ENCODE results near the gene MORN5.

Gene MORN5

DNA sequence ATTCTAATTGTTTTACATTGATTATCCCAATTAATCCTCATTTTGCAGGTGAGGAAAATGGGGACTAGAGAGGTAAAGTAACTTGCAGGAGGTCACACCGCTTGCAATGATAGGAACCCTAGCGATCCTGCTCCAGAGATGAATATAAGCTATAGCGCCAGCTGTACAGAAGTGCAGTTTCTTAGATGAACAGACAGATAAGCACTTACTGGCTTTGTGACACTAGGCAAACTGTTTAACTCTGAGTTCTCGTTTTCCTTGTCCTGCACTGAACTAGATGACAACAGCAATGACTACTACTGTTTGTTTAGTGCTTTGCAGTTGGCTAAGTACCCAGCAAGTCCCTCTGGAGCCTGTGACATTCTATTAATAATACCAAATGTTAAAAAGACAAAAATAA is 57.9 kb downstream of the MORN5 start:
- DNase-seq: peak; percentile 52

DNA sequence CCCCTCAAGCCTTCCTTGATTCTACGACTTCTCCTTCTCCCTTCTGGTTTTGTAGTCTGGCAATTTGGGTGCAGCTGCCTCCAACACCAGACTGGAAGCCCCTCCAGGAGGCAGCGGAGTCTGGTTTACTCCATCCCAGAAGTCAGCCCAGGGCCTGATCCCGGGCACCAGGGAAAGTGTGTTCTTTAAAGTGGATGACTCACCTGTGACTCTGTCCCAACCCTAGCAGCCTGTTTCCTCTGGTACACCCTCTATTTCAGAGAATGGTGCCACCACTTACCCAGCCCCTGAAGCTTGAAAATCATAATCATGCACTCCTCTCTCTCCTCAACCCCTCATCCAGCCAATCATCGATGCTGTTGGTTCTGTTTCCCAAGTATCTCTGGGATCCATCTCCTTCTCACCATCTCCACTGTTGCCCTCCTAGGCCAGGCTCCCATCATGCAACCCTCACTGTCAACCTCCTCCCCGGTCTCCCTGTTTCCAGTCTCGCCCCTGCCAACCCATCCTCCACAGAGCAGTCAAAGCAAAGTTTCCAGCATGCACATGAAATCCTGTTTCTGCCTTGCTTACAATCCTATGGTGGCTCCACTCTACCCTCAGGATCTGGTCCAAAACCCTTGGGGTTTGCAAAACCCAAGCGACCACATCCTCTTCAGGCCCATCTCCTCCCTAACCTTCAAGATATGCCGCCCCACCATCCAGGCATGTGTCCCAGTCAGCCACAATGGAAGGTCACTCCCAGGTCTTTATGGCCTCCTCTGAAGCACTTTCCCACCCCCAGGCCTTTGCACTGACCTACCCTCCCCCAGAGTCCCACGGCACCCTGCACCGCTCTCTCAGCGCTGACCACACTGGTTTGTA is 58.6 kb downstream of the MORN5 start:
- no peak for DNase-seq

DNA sequence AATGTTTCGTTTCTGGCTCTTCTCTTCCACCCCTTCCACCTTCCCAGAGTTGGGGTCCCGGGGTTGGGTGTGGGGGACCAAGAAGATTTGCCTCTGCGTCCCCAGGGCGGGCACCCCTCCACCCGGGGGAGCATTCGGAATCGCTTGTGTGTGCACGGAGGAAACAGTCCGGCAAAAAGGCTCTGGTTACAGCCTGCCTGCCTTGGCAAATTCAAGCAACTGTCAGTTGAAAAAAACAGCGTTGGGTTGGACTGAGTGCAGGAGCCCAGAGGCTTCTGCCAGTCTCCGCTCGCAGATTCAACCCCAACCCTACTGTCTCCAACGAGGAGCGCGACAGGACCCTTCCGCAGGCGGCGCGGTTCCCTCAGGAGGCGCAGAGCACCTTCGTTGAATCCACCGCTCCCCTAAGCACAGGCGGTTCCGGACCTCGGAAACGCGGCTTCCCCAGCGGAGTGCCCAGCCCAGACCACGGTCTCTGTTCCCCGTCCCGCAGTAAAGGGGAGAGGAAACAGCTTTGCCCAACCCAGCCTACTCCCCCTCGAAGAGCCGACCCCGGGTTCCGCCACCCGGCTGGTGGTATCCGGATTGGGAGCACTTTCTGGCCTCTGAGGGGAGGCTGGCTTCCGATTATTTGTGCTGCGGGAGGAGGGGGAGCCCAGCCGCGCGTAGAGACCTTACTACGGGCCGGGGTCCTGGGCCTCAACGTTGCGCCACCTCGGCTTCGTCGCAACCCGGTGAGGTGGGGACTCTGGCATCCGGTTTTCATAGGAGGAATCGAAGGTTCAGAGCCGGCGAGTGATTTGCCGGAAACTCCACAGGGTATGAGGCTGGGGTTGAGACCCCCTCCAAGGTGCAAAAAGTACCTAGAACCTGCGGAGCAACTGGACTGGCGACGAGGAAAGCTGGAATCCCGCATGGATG is 59.5 kb downstream of the MORN5 start:
- DNase-seq: peak; percentile 61

DNA sequence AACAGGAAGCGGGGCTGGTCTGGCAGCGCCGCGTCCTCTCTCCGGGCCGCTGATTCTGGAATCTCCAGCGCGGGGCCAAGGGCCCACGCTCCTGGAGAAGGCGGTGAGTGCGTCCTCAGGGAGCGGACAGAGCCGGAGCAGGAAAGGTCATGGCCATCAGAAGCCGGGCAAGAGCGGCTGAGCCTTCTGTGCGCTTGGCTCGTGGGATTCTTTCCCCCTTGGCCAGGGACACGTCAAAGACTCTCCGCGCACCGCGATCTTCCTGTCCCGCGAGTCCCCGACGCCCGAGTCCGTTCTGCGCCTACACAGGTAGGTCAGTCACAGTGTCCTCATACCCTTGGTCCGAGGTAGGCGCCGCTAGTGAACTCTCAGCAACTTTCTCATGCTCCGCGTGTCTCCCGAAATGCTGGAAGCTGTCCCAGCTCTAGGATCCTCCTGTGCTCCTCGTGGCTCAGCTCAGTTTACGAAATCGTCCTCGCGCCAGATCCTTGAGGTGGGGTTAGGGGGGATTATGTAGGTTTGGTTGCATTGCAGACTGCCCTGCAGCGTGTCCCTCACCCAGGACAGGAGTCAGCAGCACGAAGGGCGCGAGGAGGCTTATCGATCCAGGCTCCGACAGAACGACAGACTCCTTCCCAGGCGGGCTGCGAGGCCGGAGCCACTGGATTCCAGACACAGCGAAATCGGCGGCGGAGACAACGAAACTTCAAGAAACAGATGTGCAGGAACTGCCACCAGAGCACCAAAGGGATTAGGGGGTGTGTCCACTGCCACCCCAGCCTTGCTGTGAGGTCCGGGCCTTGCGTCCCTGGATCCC is 60.4 kb downstream of the MORN5 start:
- peak; percentile 86 for DNase-seq

DNA sequence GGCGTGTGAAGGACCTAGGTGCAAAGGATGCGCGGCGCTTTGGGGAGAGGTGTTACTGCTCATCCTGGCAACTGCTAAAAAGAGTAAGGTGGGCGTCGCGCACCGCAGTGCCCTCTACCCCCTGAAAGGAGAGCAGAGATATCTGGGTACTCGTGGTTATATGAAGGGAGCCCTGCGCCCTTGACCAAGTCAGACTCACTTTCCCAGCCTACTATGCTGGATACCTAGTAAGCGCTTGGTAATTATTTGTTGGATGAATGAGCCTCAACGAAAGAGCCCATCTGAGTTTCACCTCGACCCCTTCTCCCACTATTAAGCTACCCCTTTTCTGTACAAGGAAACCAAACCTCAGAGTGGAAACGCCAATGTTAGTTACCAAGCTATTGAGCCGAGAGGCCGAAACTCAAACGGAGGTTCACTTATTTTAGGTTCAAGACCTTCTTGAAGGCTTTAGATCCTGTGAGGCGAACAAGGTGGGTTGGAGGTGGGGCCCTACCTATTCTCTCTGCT is 61.0 kb downstream of the MORN5 start:
- peak; percentile 73 for DNase-seq

DNA sequence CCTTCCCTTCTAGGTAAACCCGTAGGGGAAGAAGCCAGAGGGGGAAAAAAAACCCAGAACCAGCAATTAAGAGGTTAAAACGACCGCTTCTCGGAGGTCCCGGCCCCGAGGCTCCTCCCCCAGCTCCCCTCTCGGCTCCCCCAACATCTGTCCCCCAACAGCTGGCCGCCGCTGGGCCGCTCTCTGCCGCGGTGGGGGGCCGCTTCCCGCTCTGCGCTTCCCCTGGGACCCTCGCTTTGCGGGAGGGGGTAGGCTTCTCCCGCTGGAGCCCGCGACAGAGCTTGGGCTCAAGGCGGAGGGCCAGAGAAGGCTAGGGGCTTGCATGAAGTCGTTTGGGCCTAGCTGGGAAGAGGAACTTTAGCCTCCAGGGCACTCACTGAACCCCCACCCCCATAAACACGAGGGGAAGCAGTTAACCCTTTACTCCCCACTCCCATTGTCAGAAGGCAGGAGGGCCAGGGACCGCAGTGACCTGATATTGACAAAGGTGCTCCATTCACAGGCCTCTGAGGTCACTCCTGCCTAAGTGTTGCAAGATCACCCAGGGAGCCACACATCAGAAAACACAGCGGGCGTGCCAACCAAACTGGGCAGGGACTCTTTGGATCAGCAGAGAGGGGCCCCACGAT is 61.6 kb downstream of the MORN5 start:
- DNase-seq: no peak

DNA sequence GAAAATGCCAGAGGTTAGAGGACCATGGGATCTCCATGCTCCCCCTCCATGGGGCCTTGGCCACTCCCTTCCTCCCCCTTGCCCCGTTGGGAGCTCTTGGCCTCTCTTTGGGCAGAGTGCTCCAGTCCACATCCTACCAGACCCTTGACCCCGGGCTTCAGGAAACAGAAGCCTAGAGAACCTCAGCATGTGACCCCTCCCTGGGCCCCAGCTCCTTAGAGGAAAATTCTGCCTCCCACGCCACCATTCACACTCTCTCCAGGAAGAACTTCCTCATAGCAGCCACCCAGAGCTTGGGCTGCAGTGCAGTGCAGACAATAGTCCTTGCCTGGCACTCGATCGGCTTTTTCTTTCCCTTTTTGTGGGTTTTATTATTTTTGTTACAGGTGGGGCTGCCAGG is 63.1 kb downstream of the MORN5 start:
- no peak for DNase-seq

DNA sequence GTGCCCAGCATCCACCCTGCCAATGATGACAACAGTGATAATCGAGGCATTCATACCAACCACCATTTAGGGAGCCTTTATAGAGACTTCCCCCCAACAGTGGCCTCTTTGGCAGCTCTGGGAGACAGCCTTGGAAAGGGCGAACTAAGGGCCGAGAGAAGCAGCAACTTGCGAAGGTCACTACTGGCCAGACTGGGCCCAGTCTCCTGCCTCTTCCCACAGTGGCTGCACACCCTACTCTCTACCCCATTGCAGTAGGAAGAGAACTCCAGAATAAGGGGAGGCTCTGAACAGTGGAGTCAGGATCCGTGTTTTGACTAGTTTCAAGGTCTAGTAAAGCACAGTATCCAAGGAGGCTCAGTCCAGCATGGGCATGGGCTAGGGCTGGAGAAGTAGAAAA is 63.7 kb downstream of the MORN5 start:
- DNase-seq: no peak

DNA sequence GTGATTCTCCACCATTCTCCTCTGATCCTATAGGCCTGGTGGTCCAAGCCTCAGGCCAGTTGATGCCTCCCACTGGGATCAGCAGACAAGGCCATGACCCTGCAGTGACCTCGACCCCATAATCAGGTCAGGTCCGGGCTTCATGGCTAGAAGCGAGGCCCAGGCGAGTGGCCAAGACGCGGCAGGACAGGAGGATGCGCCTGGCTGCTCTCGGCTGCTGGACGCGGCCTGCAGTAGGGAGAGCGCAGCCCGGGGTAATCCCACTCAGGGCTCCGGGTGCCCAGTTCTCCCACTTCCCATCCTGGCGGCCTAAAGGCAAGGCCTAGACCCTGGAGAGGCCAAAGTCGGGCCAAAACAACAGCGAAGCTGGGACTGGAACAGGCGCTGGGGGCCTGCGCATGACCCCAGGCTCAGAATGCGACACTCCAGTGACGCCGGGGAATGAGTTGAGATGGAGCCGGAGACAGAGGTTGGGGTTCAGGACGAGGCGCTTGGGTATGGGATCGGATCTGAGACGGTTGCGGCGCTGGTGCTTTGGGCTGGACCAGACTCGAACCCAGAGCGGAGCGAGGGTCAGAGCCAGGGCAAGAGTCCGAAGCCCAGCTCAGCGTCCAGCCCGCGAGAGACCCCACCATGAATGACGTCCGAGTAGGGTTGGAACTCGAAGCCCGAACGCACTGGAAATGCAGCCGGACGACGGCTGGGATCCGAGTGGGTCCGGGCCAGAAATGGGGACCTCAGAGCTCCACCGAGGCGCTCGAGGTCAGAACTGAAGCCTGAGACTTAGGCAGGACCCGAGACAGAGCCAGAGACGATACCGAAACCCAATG is 65.8 kb downstream of the MORN5 start:
- peak; percentile 45 for DNase-seq

DNA sequence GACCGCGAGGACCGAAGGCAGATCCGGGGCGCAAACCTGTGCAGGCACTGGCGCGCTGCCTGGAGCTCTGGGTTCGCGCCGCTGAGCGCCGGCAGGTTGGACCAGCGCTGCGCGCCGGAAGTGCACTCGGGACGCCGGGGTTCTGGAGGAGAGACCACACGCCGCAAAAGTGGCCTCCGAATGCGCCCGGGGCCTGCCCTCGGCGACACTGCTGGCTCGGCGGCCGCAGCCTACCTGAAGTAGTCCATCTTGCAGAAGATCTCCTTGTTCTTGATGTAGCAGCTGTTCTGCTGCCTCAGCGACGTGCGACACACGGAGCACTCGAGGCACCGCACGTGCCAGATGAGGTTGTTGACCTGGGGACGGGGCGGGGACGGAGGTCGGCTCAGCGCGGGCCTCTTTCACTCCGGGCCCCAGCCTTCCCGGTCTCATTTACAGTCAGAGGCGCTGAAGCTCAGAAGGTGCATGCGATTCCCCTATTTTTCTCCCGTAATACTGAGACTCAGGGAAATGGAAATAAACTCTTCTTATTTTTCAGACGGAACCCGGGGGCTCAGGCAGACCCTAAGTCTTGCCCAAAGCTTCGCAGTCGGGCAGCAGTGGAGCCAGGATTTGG is 66.5 kb downstream of the MORN5 start:
- DNase-seq: peak; percentile 60

DNA sequence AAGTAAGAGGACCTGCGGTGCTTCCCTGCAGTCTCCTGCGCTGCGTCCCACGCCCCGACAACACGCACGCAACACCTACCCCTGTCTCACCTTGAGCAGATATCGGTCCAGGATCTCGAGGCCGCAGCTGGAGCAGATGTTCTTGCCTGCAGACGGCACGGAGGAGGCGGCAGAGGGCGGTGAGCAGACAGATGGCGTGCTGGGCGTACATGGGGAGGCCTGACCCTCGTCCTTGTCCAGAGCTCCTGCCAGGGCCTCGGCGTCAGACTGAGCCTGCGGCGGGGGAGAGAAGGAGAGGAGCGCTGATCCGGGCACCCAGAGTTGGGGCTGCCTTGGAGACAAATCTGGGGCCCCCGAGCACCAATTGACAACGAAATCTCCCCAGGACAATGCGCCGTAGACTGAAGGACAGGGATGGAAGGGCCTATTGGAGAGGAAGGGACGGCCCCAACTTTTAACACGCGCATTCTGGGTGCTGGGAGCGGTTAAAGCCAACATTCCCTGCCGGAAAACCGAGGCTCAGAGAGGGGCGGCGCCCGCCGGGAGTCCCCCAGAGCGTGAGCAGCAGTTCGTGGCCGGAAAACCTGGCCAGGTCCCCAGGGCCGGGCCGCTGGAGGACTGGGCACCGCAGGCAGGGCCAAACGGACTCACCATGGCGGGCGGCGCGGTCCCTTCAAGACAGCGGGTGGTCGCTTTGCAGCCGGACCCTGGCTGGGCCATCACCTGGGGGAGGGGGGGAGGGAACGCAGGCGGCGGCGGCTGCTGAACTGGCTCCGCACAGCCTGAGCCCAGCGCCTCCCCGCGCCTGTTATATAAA is 67.3 kb downstream of the MORN5 start:
- peak; percentile 61 for DNase-seq

DNA sequence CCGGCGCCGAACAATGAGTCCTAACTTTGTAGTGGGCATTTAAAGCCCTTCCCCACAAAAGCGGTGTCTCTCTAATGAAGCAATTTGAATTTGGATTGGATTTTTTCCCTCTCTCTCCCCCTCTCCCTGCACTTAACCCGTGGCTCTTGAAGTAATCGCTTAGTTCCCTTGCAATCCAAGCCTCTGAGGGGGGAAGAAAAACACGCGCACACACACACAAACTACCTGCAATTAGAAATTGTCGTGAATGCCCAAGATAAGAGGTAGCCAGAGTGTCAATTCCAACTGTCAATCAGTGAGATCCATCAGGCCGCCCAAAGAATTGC is 67.8 kb downstream of the MORN5 start:
- peak; percentile 72 for DNase-seq

DNA sequence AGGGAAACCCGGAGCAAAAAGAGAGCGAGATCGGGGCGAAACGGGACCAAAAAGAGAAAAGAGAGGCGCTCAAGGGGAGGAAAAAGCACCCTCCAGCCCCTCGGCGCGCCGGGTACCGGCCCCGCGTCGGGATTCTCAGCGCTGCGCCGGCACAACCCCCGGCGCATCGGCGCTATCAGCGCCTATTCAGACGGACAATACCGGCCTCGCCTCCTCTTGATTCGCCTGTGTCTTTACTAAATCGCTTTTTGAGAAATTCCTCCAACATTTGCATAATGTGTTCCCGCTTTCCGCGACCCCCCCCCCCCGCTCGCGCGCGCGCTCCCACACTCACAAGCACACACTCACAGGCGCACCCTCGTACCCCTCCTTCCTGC is 68.5 kb downstream of the MORN5 start:
- DNase-seq: peak; percentile 67

DNA sequence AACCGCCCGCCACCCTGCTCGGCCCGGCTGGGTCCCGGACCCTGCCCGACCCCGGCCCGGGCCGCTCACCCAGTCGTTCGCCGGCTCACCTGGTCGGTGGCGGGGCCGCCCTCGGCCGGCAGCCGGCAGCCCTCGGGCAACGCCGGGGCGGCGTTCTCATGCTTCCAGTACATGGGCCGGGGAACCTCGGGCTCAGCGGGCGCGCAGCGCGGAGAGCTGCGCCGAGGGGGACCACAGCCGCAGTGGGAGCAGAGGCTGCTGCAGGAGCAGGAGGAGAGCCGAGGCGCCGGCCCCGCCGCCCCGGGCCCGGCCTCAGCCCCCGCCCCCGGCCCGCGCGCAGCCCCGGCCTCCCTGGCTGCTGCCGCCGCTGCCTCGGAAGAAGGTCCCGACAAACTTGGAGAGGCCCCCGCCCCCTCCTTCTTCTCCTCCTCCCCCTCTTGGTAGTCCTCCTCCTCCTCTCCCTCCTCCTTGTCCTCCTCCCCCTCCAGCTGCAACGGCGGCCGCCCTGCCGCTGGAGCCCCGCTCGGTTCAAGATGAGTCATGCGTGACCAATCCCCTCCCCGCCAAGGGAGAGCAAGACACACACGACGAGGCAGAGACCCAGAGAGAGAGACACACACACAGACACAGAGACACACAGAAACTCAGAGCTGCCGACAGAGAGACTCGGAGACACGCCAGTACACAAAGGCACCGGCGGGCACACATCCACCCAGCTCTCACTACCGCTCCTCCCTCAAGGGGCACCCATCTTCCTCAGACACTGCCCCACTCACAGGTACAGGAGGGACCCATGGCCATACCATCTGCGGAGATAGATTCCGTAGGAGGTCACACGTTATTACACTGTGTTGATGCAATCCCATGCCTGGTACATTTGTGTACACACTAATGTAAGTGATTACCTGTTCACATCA is 69.1 kb downstream of the MORN5 start, which contains the start of gene LHX6:
Gene LHX6 (minus strand): TSS at position 390 of the 917 bp plus-strand sequence. CDS start 217 bp downstream, at position 173.
- DNase-seq: peak; percentile 58

DNA sequence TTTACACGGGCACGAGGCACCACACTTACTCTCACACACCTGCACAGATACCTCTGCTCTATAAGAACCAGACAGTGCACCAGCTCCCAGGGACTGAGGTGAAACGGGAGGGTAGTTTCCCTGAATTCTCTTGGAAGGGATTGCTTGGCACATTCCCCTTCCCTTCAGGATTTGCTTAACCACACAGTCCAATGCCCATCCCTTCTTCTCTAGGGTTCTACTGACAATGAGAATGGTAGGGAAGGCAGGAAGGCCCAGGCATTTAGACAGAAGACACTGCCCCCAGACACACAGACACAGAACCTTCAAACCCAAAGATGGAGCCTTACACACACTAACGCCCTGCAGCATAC is 69.8 kb downstream of the MORN5 start:
- peak; percentile 27 for DNase-seq

DNA sequence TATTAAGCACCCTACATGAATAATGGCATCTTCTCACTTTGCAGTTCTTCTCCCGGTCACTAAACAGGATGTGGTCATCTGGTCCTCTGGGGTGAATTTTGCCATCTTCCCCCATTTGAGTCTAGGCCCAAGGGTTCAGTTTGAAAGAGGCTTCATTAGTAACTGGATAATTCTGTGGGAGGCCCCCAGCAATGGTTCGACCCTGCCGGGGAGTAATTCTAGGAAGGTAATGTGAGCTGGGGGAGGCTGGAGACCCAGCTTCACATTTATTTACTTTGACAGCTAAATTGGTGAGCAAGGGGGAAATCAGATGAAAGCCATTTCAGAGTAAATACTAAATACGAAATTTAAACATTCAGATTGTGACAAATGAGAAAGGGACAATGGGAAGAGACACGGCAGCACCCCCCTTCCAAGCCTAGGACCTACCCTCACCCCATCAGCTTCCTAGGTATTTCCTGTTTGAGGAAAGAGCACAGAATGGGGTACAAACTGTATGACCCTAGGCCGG is 73.1 kb downstream of the MORN5 start:
- DNase-seq: no peak

DNA sequence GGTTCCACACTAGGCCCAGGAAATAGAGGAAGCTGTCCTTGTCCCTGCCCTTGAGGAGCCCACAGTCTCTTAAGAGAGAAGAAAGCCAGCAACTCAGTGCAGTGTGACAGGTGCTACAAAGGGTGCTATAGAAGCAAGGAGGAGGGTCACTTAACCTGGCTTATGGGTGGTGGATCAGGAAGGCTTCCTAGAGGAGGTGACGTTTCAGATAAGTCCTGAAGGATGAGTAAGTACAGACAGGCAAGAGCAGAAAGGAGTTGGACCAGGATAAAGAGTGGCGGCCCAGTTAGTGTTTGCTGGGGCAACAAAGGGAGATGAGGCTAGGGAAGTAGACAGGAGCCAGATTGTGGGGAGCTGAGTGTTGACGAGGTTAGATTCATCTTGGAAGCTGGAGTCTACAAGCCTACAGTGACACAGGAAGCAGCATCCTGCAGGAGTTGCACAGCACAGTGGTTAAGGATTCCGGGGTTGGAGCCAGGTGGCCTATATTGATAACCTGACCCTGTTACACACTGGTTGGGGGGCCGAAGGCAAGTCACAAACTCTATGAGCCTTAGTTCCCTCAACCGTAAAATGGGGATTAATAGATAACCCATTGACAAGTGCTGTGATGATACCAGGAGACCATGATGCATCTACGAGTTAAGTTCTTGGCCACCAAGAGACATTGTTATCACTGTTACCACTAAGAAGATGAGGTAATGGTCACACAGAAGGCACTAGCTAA is 74.5 kb downstream of the MORN5 start:
- DNase-seq: no peak

DNA sequence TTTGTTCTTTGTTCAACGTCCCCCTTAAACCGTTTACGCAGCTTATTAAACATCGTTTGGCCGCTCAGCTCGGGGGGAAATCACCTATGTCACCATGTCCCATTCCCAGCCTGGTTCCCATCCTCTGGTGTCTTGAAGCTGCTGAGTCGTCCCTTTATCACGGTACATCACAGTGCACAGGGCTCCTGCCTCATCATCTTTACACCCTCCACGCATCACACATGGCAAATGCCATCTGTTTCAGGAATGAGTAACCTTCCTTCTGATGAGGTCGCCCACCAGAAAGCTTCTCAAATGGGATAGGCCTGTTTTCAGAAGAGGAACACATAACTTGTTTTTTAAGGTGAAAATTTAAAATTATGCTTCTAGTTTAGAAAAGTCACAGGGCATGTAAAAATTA is 77.0 kb downstream of the MORN5 start:
- no peak for DNase-seq
